WTC11 (cell line): ENCODE measurements around the gene GOLGA8J.
"Not testable (repeated sequence)": the region's sequence is repeated elsewhere in the genome, so short reads cannot be mapped to it uniquely, and the experiment has no call there.

ENCODE experiments used
- ATF1 ChIP-seq: sonication (generic); formaldehyde crosslinking; IDR thresholded peaks from 2 replicates; pipeline ENCODE4 v1.8.1; 2023; ENCODE audit warnings: mild to moderate bottlenecking, moderate library complexity, missing genetic modification reagents
- CREB1 ChIP-seq: sonication (generic); formaldehyde crosslinking; IDR thresholded peaks from 2 replicates; pipeline ENCODE4 v1.8.0; 2023; ENCODE audit warnings: mild to moderate bottlenecking, missing genetic modification reagents
- GTF2I ChIP-seq: fragments of 250-450 bp; sonication (Bioruptor Pico); conservative IDR thresholded peaks from 2 replicates; pipeline ENCODE4 v1.4.0; 2021; ENCODE audit warnings: mild to moderate bottlenecking
- SP1 ChIP-seq: sonication (generic); formaldehyde crosslinking; conservative IDR thresholded peaks from 2 replicates; pipeline ENCODE4 v1.8.1; 2022; ENCODE audit warnings: missing genetic modification reagents
- TCF7 ChIP-seq: sonication (generic); formaldehyde crosslinking; IDR thresholded peaks from 2 replicates; pipeline ENCODE4 v1.8.0; 2022; ENCODE audit warnings: mild to moderate bottlenecking, low read depth, missing genetic modification reagents, moderate library complexity
- TEAD4 ChIP-seq: sonication (generic); formaldehyde crosslinking; IDR thresholded peaks from 2 replicates; pipeline ENCODE4 v1.8.0; 2022; ENCODE audit warnings: mild to moderate bottlenecking, missing genetic modification reagents
- ZBTB21 ChIP-seq: sonication (generic); formaldehyde crosslinking; IDR thresholded peaks from 2 replicates; pipeline ENCODE4 v1.8.1; 2023; ENCODE audit warnings: mild to moderate bottlenecking, missing genetic modification reagents, borderline replicate concordance
- TF ChIP-seq, protein P1 (sequence below): fragments of 200-600 bp; IDR thresholded peaks from 2 replicates; pipeline ENCODE4 v1.8.0; 2022; ENCODE audit warnings: antibody characterized with exemption
- TF ChIP-seq, protein P2 (sequence below): sonication (generic); formaldehyde crosslinking; IDR thresholded peaks from 2 replicates; pipeline ENCODE4 v1.8.0; 2022; ENCODE audit warnings: mild to moderate bottlenecking, missing genetic modification reagents
- TF ChIP-seq, protein P3 (sequence below): sonication (generic); formaldehyde crosslinking; IDR thresholded peaks from 2 replicates; pipeline ENCODE4 v1.8.1; 2023; ENCODE audit warnings: mild to moderate bottlenecking, missing genetic modification reagents
- TF ChIP-seq, protein P4 (sequence below): fragments of 250-450 bp; sonication (Bioruptor Pico); IDR thresholded peaks from 2 replicates; pipeline ENCODE4 v1.9.0; 2021; ENCODE audit warnings: moderate library complexity, mild to moderate bottlenecking, inconsistent platforms, borderline replicate concordance

DNA sequence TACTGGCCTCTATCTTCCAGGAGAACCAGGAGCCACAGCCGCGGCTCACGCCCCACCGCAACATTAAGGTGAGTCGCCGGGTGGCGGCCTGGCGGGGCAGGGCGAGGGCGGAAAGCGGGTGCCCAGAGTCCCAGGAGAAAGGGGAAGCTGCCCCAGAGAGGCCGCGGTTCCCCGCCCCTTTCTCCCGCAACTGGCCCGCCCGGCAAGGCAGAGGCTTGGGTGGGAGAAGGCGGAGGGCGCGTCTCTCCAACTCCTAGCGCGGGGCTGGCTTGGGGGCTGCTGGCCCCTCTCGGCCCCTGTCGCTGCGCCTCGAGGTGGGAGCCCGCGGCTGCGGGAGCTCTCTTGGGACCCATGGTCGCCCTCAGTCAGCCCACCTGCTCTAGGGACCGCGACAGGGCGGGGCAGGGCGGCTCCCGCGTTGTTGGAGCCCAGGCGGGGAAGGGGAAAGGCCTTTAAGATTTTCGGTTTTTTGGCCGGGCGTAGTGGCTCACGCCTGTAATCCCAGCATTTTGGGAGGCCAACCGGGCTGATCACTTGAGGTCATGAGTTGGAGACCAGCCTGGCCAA is 21.3 kb downstream of the GOLGA8J start:
- TF ChIP-seq, protein P1, sequence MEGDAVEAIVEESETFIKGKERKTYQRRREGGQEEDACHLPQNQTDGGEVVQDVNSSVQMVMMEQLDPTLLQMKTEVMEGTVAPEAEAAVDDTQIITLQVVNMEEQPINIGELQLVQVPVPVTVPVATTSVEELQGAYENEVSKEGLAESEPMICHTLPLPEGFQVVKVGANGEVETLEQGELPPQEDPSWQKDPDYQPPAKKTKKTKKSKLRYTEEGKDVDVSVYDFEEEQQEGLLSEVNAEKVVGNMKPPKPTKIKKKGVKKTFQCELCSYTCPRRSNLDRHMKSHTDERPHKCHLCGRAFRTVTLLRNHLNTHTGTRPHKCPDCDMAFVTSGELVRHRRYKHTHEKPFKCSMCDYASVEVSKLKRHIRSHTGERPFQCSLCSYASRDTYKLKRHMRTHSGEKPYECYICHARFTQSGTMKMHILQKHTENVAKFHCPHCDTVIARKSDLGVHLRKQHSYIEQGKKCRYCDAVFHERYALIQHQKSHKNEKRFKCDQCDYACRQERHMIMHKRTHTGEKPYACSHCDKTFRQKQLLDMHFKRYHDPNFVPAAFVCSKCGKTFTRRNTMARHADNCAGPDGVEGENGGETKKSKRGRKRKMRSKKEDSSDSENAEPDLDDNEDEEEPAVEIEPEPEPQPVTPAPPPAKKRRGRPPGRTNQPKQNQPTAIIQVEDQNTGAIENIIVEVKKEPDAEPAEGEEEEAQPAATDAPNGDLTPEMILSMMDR, result not testable (repeated sequence)
- not testable (repeated sequence) for TF ChIP-seq GTF2I; CREB1 (CRISPR knock-in tag); TEAD4 (CRISPR knock-in tag); SP1 (CRISPR knock-in tag); ZBTB21; ATF1 (CRISPR knock-in tag); TCF7 (CRISPR knock-in tag)
- TF ChIP-seq, protein P2, sequence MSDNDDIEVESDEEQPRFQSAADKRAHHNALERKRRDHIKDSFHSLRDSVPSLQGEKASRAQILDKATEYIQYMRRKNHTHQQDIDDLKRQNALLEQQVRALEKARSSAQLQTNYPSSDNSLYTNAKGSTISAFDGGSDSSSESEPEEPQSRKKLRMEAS (CRISPR knock-in tag), result not testable (repeated sequence)
- TF ChIP-seq, protein P3, sequence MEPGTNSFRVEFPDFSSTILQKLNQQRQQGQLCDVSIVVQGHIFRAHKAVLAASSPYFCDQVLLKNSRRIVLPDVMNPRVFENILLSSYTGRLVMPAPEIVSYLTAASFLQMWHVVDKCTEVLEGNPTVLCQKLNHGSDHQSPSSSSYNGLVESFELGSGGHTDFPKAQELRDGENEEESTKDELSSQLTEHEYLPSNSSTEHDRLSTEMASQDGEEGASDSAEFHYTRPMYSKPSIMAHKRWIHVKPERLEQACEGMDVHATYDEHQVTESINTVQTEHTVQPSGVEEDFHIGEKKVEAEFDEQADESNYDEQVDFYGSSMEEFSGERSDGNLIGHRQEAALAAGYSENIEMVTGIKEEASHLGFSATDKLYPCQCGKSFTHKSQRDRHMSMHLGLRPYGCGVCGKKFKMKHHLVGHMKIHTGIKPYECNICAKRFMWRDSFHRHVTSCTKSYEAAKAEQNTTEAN (CRISPR knock-in tag), result not testable (repeated sequence)
- TF ChIP-seq, protein P4, sequence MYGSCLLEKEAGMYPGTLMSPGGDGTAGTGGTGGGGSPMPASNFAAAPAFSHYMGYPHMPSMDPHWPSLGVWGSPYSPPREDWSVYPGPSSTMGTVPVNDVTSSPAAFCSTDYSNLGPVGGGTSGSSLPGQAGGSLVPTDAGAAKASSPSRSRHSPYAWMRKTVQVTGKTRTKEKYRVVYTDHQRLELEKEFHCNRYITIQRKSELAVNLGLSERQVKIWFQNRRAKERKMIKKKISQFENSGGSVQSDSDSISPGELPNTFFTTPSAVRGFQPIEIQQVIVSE (CRISPR knock-in tag), result not testable (repeated sequence)
